Thymus (tissue), 11 donors: ENCODE data around the gene LPIN1. TPM values are rescaled to one million over a fixed set of nuclear protein-coding genes. Genes with fewer than 3 reads are reported as not detected.
A peak's percentile ranks its signal among the peaks of the same experiment; 100 is the strongest.
"Not testable (repeated sequence)": the region's sequence is repeated elsewhere in the genome, so short reads cannot be mapped to it uniquely, and the experiment has no call there.

ENCODE experiments used
- DNase-seq, 9 donors: peaks; one replicate each; pipeline ENCODE4 v3.0.0-alpha.2; 2013; ENCODE audit warnings: low spot score in 9 of 9, low read depth in 6 of 9, missing footprints in 1 of 9
- H3K27ac ChIP-seq, 2 donors: one replicate each; pipeline ENCODE4 v1.5.1; 2013; ENCODE audit warnings: control low read depth in 1 of 2, low read depth in 1 of 2, low read length in 1 of 2, mild to moderate bottlenecking in 1 of 2, moderate library complexity in 1 of 2
- H3K27me3 ChIP-seq, 2 donors: one replicate each; pipeline ENCODE4 v1.5.1; 2013; ENCODE audit warnings: low read length in 1 of 2; ENCODE audit not compliant: control insufficient read depth in 2 of 2, insufficient read depth in 1 of 2
- H3K36me3 ChIP-seq, 2 donors: one replicate each; pipeline ENCODE4 v1.5.1; 2013; ENCODE audit warnings: low read length in 1 of 2, mild to moderate bottlenecking in 1 of 2, moderate library complexity in 1 of 2; ENCODE audit not compliant: control insufficient read depth in 2 of 2, insufficient read depth in 2 of 2
- H3K4me1 ChIP-seq, 2 donors: one replicate each; pipeline ENCODE4 v1.5.1; 2013; ENCODE audit warnings: low read length in 2 of 2; ENCODE audit not compliant: control insufficient read depth in 2 of 2, insufficient read depth in 2 of 2
- H3K4me3 ChIP-seq, 2 donors: one replicate each; pipeline ENCODE4 v1.5.1; 2013; ENCODE audit warnings: low read length in 2 of 2, control low read depth in 1 of 2, mild to moderate bottlenecking in 1 of 2
- H3K9me3 ChIP-seq, 2 donors: one replicate each; pipeline ENCODE4 v1.5.1; 2013; ENCODE audit warnings: low read length in 1 of 2, mild to moderate bottlenecking in 1 of 2; ENCODE audit not compliant: control insufficient read depth in 2 of 2, insufficient read depth in 1 of 2
- WGBS: extraction: QIAGEN DNeasy Blood & Tissue Kit; methylation state at CpG from one replicate; pipeline ENCODE4 v1.1.7; 2013; 5-methylcytosine and 5-hydroxymethylcytosine counted together
- polyA plus RNA-seq: library from polyadenylated mRNA; stranded (reverse); fragments of 200-250 nt; gene quantifications from one replicate; pipeline ENCODE4 v1.2.3, GENCODE V29; 2013
- total RNA-seq: library from RNA; stranded (reverse); fragments of 120-200 nt; gene quantifications from one replicate; pipeline ENCODE4 v1.2.4, GENCODE V29; 2013
- donor health status: healthy.

The LPIN1 gene
- total and polyA plus RNA-seq, 2 donors, result 15.6 to 46.6 TPM

DNA sequence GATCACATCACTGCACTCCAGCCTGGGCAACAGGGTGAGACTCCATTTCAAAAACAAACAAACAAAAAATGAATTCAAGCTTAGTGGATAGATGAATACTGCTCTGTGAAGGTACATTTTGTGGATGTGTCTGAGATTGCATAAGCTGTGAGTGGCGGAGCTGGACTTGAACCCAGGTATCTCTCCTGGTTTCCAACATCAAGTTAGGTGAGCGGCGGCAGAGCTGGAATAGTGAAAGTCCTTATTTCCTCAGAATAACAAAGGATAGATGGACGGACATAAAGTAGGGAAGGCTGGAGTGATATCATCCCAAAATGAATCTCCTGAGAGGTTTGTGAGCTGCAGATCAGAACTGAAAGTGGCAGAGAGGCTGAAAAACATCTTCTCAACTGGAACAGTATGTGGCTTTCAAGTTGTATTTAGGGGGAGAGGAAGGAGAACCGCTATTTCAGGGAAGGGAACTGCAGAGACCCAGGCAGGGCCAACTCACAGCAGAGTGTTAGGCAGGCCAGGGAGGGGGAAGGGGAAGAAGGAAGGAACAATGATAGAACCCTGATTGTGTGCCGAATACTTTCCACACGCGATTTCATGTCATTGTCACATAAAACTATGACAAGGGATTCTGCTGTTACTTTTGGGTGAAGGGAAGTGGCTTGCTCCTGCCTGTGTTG, 106.2 kb downstream of the LPIN1 start:
- H3K4me3 ChIP-seq, result no peak overlapping the region
- peaks cover 0 to 9% of the 10 kb centered on the region in 2 donors for H3K9me3 ChIP-seq
- 67% methylated on average over 8 of the region's 8 CpGs for WGBS
- no peaks in the 10 kb centered on the region for H3K4me1 ChIP-seq
- no peaks in the 10 kb centered on the region for H3K27me3 ChIP-seq
- H3K27ac ChIP-seq, result no peak overlapping the region
- no peaks in the 10 kb centered on the region for H3K36me3 ChIP-seq
- DNase-seq, result no peak

DNA sequence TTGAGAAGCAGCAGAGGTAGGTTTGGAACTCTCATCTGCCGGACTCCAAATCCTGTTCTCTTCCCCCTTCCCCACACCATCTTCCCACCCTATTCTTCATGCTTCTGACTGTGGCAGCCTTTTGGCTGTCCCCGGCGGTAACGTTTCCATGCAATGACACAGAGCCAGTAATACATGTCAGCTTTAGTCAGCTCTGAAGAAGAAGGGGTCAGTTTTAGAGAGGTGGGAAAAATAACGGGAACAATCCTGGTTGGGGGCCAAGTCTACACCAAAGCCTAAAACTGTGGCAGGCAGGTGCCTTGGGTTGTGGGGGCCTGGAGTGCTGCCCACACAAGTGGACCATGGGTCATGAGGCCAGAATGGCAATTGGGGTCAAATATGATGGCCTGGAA, 106.8 kb downstream of the LPIN1 start:
- Histone ChIP-seq H3K27ac (no peak overlapping the region), H3K4me1 (no peaks in the 10 kb centered on the region), H3K9me3 (peaks cover 0 to 13% of the 10 kb centered on the region in 2 donors), H3K27me3 (no peaks in the 10 kb centered on the region), H3K4me3 (no peak overlapping the region), H3K36me3 (no peaks in the 10 kb centered on the region)
- no peak for DNase-seq
- 89% methylated on average over 5 of the region's 5 CpGs for WGBS

DNA sequence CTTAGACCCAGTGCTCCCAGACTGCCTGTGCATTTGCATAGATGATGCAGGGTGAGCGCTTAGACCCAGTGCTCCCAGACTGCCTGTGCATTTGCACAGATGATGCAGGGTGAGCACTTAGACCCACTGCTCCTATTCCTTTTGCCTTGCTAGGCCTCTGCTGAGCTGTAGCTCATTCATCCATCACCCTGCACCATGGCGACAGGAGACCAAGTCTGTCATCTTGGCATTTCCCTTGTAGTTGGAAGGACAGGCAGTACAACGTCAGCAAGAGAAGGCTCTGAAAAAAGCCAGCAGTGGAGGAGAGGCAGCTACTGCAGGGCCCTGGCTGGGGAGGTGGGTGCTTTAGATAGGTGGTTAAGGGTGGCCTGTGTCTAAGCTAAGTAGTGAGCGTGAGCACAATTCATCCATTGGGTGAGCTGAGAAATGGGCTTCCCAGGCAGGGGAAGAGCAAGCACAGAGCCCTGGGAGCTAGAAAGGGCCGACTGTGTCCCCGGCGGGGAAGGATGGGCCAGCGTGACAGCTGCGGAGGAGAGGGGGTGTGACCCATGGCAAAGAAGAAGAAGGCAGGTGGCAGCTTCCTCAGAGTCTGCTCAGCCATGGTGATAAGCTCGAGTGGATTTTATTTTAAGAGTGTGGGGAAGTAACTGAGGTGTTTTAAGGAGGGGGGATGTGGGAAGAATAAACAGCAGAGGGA, 108.8 kb downstream of the LPIN1 start:
- H3K36me3 ChIP-seq, result no peaks in the 10 kb centered on the region
- H3K4me3 ChIP-seq, result no peak overlapping the region
- DNase-seq, result no peak
- H3K27ac ChIP-seq, result no peak overlapping the region
- no peaks in the 10 kb centered on the region for H3K27me3 ChIP-seq
- H3K4me1 ChIP-seq, result no peaks in the 10 kb centered on the region
- H3K9me3 ChIP-seq, result peaks cover 0 to 25% of the 10 kb centered on the region in 2 donors
- 71% methylated on average over 10 of the region's 10 CpGs for WGBS

DNA sequence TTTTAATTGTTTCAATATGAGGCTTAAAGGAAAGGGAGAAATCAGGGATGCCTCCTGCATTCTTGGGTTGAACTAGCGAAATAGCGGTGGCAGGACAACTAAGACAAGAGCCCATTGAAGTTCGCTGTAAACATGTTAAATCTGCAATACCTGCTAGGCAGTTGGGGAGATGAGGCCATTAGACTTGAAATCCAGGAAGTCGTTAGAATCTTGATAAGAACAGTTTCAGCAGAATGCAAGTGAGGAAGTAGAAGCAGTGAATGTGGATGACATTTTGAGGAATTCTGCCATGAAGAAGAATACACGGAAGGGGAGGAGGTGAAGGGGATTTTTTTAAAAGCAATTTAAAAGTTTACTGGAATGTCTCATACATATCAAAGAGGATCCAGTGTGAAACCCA, 109.7 kb downstream of the LPIN1 start:
- DNase-seq, result no peak
- Histone ChIP-seq H3K27me3 (no peaks in the 10 kb centered on the region), H3K36me3 (no peaks in the 10 kb centered on the region), H3K4me1 (no peaks in the 10 kb centered on the region), H3K9me3 (peaks cover 0 to 25% of the 10 kb centered on the region in 2 donors), H3K4me3 (no peak overlapping the region), H3K27ac (no peak overlapping the region)
- WGBS, result 71% methylated on average over 5 of the region's 5 CpGs

DNA sequence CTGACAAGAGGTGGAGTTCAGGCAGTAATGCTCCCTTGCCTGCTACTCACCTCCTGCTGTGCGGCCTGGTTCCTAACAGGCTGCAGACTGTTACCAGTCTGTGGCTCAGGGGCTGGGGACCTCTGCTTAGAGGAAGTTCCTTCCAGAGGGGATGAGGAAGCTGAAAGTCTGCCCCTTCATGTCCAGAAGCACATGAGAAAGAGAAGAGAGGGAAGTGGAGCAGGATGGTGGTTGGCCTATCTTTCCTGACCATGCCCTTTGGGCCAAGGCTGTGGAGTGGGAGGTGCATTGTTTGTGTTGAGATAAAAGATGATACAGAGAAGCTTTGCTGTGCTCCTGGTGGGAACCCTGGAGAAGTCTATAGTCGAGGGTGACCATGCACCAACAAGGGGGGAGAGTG, 112.5 kb downstream of the LPIN1 start:
- no peak for DNase-seq
- no peaks in the 10 kb centered on the region for H3K27me3 ChIP-seq
- H3K36me3 ChIP-seq, result no peaks in the 10 kb centered on the region
- peaks cover 0 to 25% of the 10 kb centered on the region in 2 donors for H3K9me3 ChIP-seq
- H3K4me3 ChIP-seq, result no peak overlapping the region
- WGBS, result 97% methylated on average over 2 of the region's 2 CpGs
- no peak overlapping the region for H3K27ac ChIP-seq
- H3K4me1 ChIP-seq, result peaks cover 0 to 10% of the 10 kb centered on the region in 2 donors

DNA sequence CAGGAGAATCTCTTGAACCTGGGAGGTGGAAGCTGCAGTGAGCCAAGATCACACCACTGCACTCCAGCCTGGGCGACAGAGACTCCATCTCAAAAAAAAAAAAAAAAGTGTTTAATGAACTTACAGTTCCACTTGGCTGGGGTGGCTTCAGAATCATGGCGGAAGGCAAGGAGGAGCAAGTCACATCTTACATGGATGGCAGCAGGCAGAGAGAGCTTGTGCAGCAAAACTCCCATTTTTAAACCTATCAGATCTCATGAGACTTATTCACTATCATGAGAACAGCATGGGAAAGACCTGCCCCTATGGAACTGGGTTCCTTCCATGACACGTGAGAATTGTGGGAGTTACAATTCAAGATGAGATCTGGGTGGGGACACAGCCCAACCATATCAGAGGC, 113.5 kb downstream of the LPIN1 start:
- peaks cover 0 to 13% of the 10 kb centered on the region in 2 donors for H3K4me1 ChIP-seq
- H3K9me3 ChIP-seq, result peaks cover 0 to 25% of the 10 kb centered on the region in 2 donors
- 97% methylated on average over 3 of the region's 3 CpGs for WGBS
- DNase-seq, H3K27me3 ChIP-seq, H3K27ac ChIP-seq, H3K4me3 ChIP-seq, H3K36me3 ChIP-seq: not testable (repeated sequence)

DNA sequence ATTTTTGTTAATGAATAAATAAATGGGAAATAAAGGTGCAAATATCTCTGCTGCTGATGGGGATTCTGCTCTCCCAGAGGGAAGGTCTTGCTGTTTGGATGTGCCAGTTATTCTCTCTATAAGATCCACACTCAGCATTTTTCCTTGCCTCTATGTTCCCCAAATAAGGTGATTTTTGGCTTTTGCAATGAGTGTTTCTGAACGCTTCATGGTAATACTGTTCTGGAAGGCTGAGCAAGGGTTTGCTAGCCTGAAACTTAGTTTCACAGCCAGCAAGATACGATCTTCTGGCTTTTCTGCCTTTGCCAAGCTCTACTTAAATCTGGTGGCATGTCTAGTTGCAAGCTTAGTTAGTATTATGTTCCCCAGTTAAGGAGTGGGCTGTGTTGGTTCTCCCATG, 114.6 kb downstream of the LPIN1 start:
- Histone ChIP-seq H3K27ac (no peak overlapping the region), H3K27me3 (no peaks in the 10 kb centered on the region), H3K9me3 (peaks cover 0 to 25% of the 10 kb centered on the region in 2 donors), H3K4me3 (no peak overlapping the region), H3K36me3 (no peaks in the 10 kb centered on the region), H3K4me1 (peaks cover 0 to 13% of the 10 kb centered on the region in 2 donors)
- WGBS, result 93% methylated on average over 2 of the region's 2 CpGs
- DNase-seq, result no peak

DNA sequence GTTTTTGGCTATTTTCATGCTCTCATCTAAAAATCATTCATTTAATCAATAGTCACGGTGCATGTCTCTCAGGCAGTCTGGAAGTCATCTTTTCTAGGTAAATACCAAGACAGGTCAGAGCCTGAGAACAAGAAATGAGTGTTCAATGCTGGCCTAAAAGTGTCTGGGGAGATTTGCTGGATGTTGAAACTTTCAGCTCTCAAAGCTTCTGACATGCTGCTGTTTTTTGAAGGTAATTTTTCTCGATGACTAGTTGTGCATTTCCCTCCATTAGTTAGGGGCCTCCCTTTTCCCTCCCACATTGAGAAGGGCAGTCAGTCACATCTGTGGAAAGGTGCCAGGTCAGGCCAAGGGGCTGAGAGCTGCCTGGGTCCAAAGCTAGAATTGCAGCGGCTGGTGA, 115.6 kb downstream of the LPIN1 start:
- Histone ChIP-seq H3K4me1 (peaks cover 0 to 13% of the 10 kb centered on the region in 2 donors), H3K27me3 (no peaks in the 10 kb centered on the region), H3K27ac (no peak overlapping the region), H3K4me3 (no peak overlapping the region), H3K9me3 (peaks cover 0 to 25% of the 10 kb centered on the region in 2 donors), H3K36me3 (no peaks in the 10 kb centered on the region)
- WGBS, result 92% methylated on average over 3 of the region's 3 CpGs
- no peak for DNase-seq

DNA sequence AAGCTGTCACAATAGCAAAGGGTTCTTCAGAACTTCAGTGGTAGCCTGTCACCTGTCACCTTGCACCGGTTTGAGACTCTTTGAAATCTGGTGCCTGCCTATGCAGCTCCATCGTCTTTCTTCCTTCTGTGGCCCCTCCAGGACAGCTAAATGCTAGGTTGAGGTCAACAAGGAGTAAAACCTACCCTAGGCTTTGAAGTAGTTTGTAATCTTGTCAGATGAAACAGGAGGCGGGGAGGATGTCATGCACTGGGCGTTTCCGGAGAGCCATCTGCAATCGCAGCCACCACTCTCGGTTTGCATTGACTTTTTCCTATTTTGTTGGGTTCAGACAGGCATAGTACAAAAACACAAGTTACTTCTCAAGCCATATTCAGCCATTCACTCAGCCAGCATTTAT, 116.7 kb downstream of the LPIN1 start:
- Histone ChIP-seq H3K36me3 (no peaks in the 10 kb centered on the region), H3K27ac (no peak overlapping the region), H3K4me1 (peaks cover 0 to 13% of the 10 kb centered on the region in 2 donors), H3K4me3 (no peak overlapping the region), H3K9me3 (peaks cover 0 to 18% of the 10 kb centered on the region in 2 donors), H3K27me3 (no peaks in the 10 kb centered on the region)
- peak in 1 of 9 donors; percentile 19 for DNase-seq
- WGBS, result 78% methylated on average over 7 of the region's 7 CpGs
